HepG2 (cell line): Measurements from ENCODE around the gene KMT2B. TPM values are rescaled to one million over a fixed set of nuclear protein-coding genes. Genes with fewer than 3 reads are reported as not detected.

Source experiments
- ATAC-seq: fragments of 200-7000 bp; cut with Tn5 transposase; 3 replicates; pipeline ENCODE4 v1.9.1; 2020; ENCODE audit warnings: mild to moderate bottlenecking, moderate library complexity
- BruUV-seq: library from RNA; stranded (reverse); fragments of 400-500 nt; replicated peaks from 2 replicates; lab custom pipeline; 2021; lab: Mats Ljungman, UMichigan
- CTCF ChIA-PET: fragments of 300-600 bp; formaldehyde crosslinking; extraction: SDS; loops from one replicate; lab custom pipeline; 2021; ENCODE audit warnings: low total read pairs, inconsistent platforms, low intra/inter-chr PET ratio; lab: Yijun Ruan, JAX
- POLR2A ChIA-PET: fragments of 350-600 bp; sonication (Branson Sonifier 250); formaldehyde crosslinking; loops from one replicate; lab custom pipeline; 2020; ENCODE audit warnings: antibody characterized with exemption, inconsistent platforms; lab: Yijun Ruan, JAX
- DNase-seq: peaks from one replicate; pipeline ENCODE4 v3.0.0-alpha.2; 2015; ENCODE audit warnings: low spot score
- FAIRE-seq: peaks from 3 replicates; lab custom pipeline; 2011; peaks lifted over from hg19 to GRCh38; lab: Jason Lieb, UNC
- H2AFZ ChIP-seq: one replicate; pipeline ENCODE4 v1.6.1; 2011; ENCODE audit warnings: low read length, inconsistent platforms
- H3K27ac ChIP-seq: fragments of 300-600 bp; 3 replicates; pipeline ENCODE4 v1.8.0; 2011; ENCODE audit warnings: mixed run types, mild to moderate bottlenecking, mixed read lengths, low read length, inconsistent platforms; ENCODE audit not compliant: insufficient read depth; ENCODE audit errors: extremely low read length
- H3K27me3 ChIP-seq, 2 experiments: fragments of 200-600 bp in 1 of 2; 2 replicates in 1 of 2; 3 replicates in 1 of 2; pipeline versions ENCODE4 v1.6.0 to v1.8.0; 2011; ENCODE audit warnings: low read length in 2 of 2, mild to moderate bottlenecking in 2 of 2, moderate library complexity in 2 of 2, inconsistent platforms in 1 of 2; ENCODE audit not compliant: insufficient read depth in 2 of 2, control insufficient read depth in 1 of 2
- H3K36me3 ChIP-seq, 2 experiments: fragments of 200-600 bp in 1 of 2; replicated peaks in 1 of 2; 2 replicates in 1 of 2; 3 replicates in 1 of 2; pipeline versions ENCODE4 v1.5.1 to v1.8.0; 2011; ENCODE audit warnings: low read length in 2 of 2, inconsistent platforms in 1 of 2; ENCODE audit not compliant: insufficient read depth in 2 of 2, control insufficient read depth in 1 of 2
- H3K4me1 ChIP-seq: 2 replicates; pipeline ENCODE4 v1.5.1; 2012; ENCODE audit warnings: low read length, inconsistent platforms; ENCODE audit not compliant: insufficient read depth
- H3K4me2 ChIP-seq: 2 replicates; pipeline ENCODE4 v1.6.0; 2011; ENCODE audit warnings: low read depth, low read length, inconsistent platforms
- H3K4me3 ChIP-seq, 3 experiments: fragments of 200-600 bp in 1 of 3; sonication (generic), shearing (Covaris generic) in 1 of 3; replicated peaks in 1 of 3; 2 replicates each; pipeline ENCODE4 v1.5.1; 2011 to 2016; ENCODE audit warnings: low read length in 3 of 3, inconsistent platforms in 2 of 3, low read depth in 2 of 3, mild to moderate bottlenecking in 2 of 3, control low read depth in 1 of 3, mixed read lengths in 1 of 3; ENCODE audit not compliant: insufficient read depth in 1 of 3
- H3K79me2 ChIP-seq: one replicate; pipeline ENCODE4 v1.6.1; 2011; ENCODE audit warnings: low read length, inconsistent platforms; ENCODE audit not compliant: insufficient read depth
- H3K9ac ChIP-seq: 2 replicates; pipeline ENCODE4 v1.6.0; 2011; ENCODE audit warnings: mild to moderate bottlenecking, low read depth, low read length, inconsistent platforms; ENCODE audit not compliant: insufficient read depth
- H3K9me3 ChIP-seq: 2 replicates; pipeline ENCODE4 v1.5.1; 2012; ENCODE audit warnings: mild to moderate bottlenecking, low read length
- H4K20me1 ChIP-seq: 2 replicates; pipeline ENCODE4 v1.6.0; 2011; ENCODE audit warnings: inconsistent platforms, mild to moderate bottlenecking, low read length, moderate library complexity; ENCODE audit not compliant: insufficient read depth
- AHR ChIP-seq: IDR thresholded peaks from 2 replicates; pipeline ENCODE4 v1.6.1; 2018; ENCODE audit warnings: missing genetic modification reagents, missing compliant biosample characterization
- ATRX ChIP-seq: sonication (generic); formaldehyde crosslinking; IDR thresholded peaks from 2 replicates; pipeline ENCODE4 v1.4.0; 2020; ENCODE audit warnings: missing genetic modification reagents, borderline replicate concordance
- GATAD1 ChIP-seq: IDR thresholded peaks from 2 replicates; pipeline ENCODE4 v1.6.1; 2016; ENCODE audit warnings: missing genetic modification reagents, missing compliant biosample characterization
- HNRNPH1 ChIP-seq: fragments of 200-400 bp; formaldehyde crosslinking; optimal IDR thresholded peaks from 2 replicates; pipeline ENCODE3; 2017; ENCODE audit warnings: mild to moderate bottlenecking, low read depth, low read length
- KLF11 ChIP-seq: IDR thresholded peaks from 2 replicates; pipeline ENCODE4 v1.6.1; 2016; ENCODE audit warnings: missing compliant biosample characterization
- SMAD1 ChIP-seq: sonication (generic); formaldehyde crosslinking; IDR thresholded peaks from 2 replicates; pipeline ENCODE4 v1.4.0; 2020; ENCODE audit warnings: missing genetic modification reagents, low read depth, mild to moderate bottlenecking, borderline replicate concordance
- THYN1 ChIP-seq: sonication (generic); formaldehyde crosslinking; IDR thresholded peaks from 2 replicates; pipeline ENCODE4 v1.8.1; 2023; ENCODE audit warnings: low read depth, mild to moderate bottlenecking, moderate library complexity, missing genetic modification reagents, borderline replicate concordance
- ZFX ChIP-seq: sonication (generic); formaldehyde crosslinking; IDR thresholded peaks from 2 replicates; pipeline ENCODE4 v1.4.0; 2020; ENCODE audit warnings: mild to moderate bottlenecking, low read depth, missing genetic modification reagents, moderate library complexity
- ZNF124 ChIP-seq: sonication (generic); formaldehyde crosslinking; IDR thresholded peaks from 2 replicates; pipeline ENCODE4 v1.4.0; 2020; ENCODE audit warnings: missing genetic modification reagents
- ZNF326 ChIP-seq: sonication (generic); formaldehyde crosslinking; IDR thresholded peaks from 2 replicates; pipeline ENCODE4 v1.4.0; 2020; ENCODE audit warnings: missing genetic modification reagents, borderline replicate concordance
- WGBS: methylation state at CpG from one replicate; pipeline ENCODE4 v1.1.6; 2017; ENCODE audit warnings: low lambda C conversion rate; 5-methylcytosine and 5-hydroxymethylcytosine counted together
- in situ Hi-C: cut with HindIII; loops from 2 replicates; pipeline ENCODE4 v1.10.0; 2017; ENCODE audit warnings: low pct_unique_long_range_greater_than_20kb; ENCODE audit not compliant: extremely low pct_ligation_motif_present
- intact Hi-C: fragments of 100-400 bp; cut with micrococcal nuclease; formaldehyde crosslinking; loops from one replicate; pipeline ENCODE4 v1.10.0; 2022; ENCODE audit not compliant: unreplicated experiment
- polyA plus RNA-seq, 8 experiments: library from polyadenylated mRNA; depleted of rRNA in 3 of 8; stranded (reverse) in 7 of 8; unstranded in 1 of 8; fragments of >200 nt; fragmentation: Illumina TruSeq in 4 of 8; extraction: Trizol in 4 of 8; gene quantifications; 2 replicates each; pipeline versions ENCODE4 v1.2.1 to v1.2.3, GENCODE V29; 2011 to 2016; ENCODE audit warnings: low read depth in 4 of 8, missing spikeins in 1 of 8, mixed read lengths in 1 of 8; ENCODE audit not compliant: insufficient read depth in 1 of 8
- total RNA-seq, 5 experiments: library from RNA; depleted of rRNA; stranded (reverse); fragments of >200 nt; fragmentation: Illumina TruSeq; extraction: Trizol; gene quantifications; 2 replicates each; pipeline ENCODE4 v1.2.3, GENCODE V29; 2016; ENCODE audit warnings: low read depth in 1 of 5
- TF ChIP-seq, protein P1 (sequence below): sonication (generic); formaldehyde crosslinking; IDR thresholded peaks from 2 replicates; pipeline ENCODE4 v1.4.0; 2020; ENCODE audit warnings: missing genetic modification reagents
- TF ChIP-seq, protein P2 (sequence below): sonication (generic); formaldehyde crosslinking; IDR thresholded peaks from 2 replicates; pipeline ENCODE4 v1.8.1; 2023; ENCODE audit warnings: mild to moderate bottlenecking, missing genetic modification reagents
- TF ChIP-seq, protein P3 (sequence below): sonication (generic); formaldehyde crosslinking; IDR thresholded peaks from 2 replicates; pipeline ENCODE4 v1.9.0; 2022; ENCODE audit warnings: missing genetic modification reagents, mild to moderate bottlenecking, borderline replicate concordance

The KMT2B gene
- total and polyA plus RNA-seq, 2 of the 13 experiments (the other 11 are each of a cell fraction or from before 2014, with no cell fraction given) = 6.2 to 16.9 TPM

- Histone ChIP-seq H4K20me1 (no peaks in the 10 kb centered on the region), H3K9ac (no peak overlapping the region), H2AFZ (no peak overlapping the region), H3K4me3 (no peak overlapping the region), H3K27ac (no peak overlapping the region), H3K9me3 (no peaks in the 10 kb centered on the region), H3K4me1 (peaks cover 21% of the 10 kb centered on the region), H3K4me2 (no peak overlapping the region), H3K27me3 (no peaks in the 10 kb centered on the region), H3K36me3 (peaks cover 20 to 49% of the 10 kb centered on the region in 2 experiments; a peak in 4 of 5 replicates), H3K79me2 (no peaks in the 10 kb centered on the region)
- ATAC-seq (no peak), FAIRE-seq (no peak), DNase-seq (no peak)
- ChIA-PET POLR2A (interaction anchor here (2.2 to 4.6 kb wide), 2 partner anchors 9 to 19 kb away, joined by 10 to 69 read pairs; partner anchors contain the start of gene LIN37), CTCF (no interaction called here)
- in situ Hi-C loops (no loop called here), intact Hi-C loops (no loop called here)
- TF ChIP-seq KLF11 (CRISPR knock-in tag) (no peak), ZNF124 (CRISPR knock-in tag) (no peak), GATAD1 (CRISPR knock-in tag) (no peak), AHR (CRISPR knock-in tag) (no peak), SMAD1 (CRISPR knock-in tag) (no peak), ZFX (no peak), ATRX (CRISPR knock-in tag) (no peak), HNRNPH1 (no peak), ZNF326 (no peak), THYN1 (no peak)
- TF ChIP-seq, protein P1, sequence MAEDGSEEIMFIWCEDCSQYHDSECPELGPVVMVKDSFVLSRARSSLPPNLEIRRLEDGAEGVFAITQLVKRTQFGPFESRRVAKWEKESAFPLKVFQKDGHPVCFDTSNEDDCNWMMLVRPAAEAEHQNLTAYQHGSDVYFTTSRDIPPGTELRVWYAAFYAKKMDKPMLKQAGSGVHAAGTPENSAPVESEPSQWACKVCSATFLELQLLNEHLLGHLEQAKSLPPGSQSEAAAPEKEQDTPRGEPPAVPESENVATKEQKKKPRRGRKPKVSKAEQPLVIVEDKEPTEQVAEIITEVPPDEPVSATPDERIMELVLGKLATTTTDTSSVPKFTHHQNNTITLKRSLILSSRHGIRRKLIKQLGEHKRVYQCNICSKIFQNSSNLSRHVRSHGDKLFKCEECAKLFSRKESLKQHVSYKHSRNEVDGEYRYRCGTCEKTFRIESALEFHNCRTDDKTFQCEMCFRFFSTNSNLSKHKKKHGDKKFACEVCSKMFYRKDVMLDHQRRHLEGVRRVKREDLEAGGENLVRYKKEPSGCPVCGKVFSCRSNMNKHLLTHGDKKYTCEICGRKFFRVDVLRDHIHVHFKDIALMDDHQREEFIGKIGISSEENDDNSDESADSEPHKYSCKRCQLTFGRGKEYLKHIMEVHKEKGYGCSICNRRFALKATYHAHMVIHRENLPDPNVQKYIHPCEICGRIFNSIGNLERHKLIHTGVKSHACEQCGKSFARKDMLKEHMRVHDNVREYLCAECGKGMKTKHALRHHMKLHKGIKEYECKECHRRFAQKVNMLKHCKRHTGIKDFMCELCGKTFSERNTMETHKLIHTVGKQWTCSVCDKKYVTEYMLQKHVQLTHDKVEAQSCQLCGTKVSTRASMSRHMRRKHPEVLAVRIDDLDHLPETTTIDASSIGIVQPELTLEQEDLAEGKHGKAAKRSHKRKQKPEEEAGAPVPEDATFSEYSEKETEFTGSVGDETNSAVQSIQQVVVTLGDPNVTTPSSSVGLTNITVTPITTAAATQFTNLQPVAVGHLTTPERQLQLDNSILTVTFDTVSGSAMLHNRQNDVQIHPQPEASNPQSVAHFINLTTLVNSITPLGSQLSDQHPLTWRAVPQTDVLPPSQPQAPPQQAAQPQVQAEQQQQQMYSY (CRISPR knock-in tag) = no peak
- TF ChIP-seq, protein P2, sequence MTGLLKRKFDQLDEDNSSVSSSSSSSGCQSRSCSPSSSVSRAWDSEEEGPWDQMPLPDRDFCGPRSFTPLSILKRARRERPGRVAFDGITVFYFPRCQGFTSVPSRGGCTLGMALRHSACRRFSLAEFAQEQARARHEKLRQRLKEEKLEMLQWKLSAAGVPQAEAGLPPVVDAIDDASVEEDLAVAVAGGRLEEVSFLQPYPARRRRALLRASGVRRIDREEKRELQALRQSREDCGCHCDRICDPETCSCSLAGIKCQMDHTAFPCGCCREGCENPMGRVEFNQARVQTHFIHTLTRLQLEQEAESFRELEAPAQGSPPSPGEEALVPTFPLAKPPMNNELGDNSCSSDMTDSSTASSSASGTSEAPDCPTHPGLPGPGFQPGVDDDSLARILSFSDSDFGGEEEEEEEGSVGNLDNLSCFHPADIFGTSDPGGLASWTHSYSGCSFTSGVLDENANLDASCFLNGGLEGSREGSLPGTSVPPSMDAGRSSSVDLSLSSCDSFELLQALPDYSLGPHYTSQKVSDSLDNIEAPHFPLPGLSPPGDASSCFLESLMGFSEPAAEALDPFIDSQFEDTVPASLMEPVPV (CRISPR knock-in tag) = no peak
- TF ChIP-seq, protein P3, sequence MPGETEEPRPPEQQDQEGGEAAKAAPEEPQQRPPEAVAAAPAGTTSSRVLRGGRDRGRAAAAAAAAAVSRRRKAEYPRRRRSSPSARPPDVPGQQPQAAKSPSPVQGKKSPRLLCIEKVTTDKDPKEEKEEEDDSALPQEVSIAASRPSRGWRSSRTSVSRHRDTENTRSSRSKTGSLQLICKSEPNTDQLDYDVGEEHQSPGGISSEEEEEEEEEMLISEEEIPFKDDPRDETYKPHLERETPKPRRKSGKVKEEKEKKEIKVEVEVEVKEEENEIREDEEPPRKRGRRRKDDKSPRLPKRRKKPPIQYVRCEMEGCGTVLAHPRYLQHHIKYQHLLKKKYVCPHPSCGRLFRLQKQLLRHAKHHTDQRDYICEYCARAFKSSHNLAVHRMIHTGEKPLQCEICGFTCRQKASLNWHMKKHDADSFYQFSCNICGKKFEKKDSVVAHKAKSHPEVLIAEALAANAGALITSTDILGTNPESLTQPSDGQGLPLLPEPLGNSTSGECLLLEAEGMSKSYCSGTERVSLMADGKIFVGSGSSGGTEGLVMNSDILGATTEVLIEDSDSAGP = no peak
- 100% methylated on average over 1 of the region's 2 CpGs for WGBS
- BruUV-seq = no TSS peak
Measured at GRCh38 chr19:35738887-35739229, 21.1 kb downstream of the KMT2B start.
